ENCODE data around the gene SPAG6.

- TF ChIP-seq CTCF (IDR thresholded peaks at IDR 0.05; ENCODE audit: borderline replicate concordance, extremely low read depth, low read length, poor library complexity, severe bottlenecking) (no peak), EZH2 (IDR thresholded peaks at IDR 0.05; ENCODE audit: borderline replicate concordance, low read depth, low read length, severe bottlenecking) (no peak)
Observed at GRCh38 chr10:22309180-22310000, 35.9 kb upstream of the SPAG6 start.
